AG10803 (cell line): Measurements from ENCODE around the gene FBXO24.

Source experiments
- DNase-seq: peaks from one replicate; pipeline ENCODE4 v3.0.0; 2010; ENCODE audit warnings: low read depth
- H3K4me3 ChIP-seq: 2 replicates; pipeline ENCODE4 v1.5.1; 2011; ENCODE audit warnings: mild to moderate bottlenecking, low read length, control low read depth
- TF ChIP-seq, protein P1 (sequence below): conservative IDR thresholded peaks from 2 replicates; pipeline ENCODE4 v1.5.1; 2011; ENCODE audit warnings: mild to moderate bottlenecking, low read length, control low read depth, inconsistent platforms

FBXO24 gene

DNA sequence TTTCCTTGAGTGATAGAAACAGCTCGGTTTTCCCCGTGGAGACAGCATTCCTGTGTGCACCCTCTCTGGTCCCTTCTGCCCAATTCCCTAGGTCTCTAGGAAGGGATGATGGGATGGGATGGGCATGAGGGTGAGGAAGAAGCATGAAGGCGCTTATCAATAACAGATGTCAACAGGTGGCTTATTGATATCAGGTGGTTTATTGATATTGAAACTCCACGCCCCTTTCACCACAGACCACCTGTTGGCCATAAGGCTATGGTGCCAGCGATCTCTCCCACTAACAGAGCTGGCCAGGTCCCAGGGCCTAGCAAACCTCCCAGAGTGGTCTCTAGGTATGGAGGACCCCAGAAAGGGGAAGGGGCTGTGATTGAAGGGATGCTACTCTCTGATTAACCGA is 34.1 kb downstream of the FBXO24 start:
- DNase-seq = no peak
- TF ChIP-seq, protein P1, sequence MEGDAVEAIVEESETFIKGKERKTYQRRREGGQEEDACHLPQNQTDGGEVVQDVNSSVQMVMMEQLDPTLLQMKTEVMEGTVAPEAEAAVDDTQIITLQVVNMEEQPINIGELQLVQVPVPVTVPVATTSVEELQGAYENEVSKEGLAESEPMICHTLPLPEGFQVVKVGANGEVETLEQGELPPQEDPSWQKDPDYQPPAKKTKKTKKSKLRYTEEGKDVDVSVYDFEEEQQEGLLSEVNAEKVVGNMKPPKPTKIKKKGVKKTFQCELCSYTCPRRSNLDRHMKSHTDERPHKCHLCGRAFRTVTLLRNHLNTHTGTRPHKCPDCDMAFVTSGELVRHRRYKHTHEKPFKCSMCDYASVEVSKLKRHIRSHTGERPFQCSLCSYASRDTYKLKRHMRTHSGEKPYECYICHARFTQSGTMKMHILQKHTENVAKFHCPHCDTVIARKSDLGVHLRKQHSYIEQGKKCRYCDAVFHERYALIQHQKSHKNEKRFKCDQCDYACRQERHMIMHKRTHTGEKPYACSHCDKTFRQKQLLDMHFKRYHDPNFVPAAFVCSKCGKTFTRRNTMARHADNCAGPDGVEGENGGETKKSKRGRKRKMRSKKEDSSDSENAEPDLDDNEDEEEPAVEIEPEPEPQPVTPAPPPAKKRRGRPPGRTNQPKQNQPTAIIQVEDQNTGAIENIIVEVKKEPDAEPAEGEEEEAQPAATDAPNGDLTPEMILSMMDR = no peak
- H3K4me3 ChIP-seq = no peak overlapping the region

DNA sequence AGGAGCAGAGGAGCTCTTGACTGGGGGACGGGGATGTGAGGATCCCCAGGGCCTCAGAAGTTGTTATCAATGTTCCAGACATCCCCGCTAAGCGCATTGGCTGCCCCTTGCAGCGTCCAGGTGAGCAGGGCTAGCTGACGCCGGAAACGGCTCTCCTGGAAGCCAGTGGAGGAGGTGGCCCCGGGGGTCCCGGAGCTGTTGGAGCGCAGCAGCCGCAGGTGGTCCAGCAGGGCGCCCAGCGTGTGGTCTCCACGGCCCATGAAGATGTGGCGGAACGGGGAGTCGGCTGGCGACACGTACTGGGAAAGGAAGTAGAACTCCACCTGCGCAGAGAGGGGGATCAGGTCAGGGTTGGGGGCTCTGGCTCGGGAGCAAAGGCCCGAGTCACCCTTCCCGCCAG is 34.7 kb downstream of the FBXO24 start:
- TF ChIP-seq, protein P1 = no peak
- no peak overlapping the region for H3K4me3 ChIP-seq
- DNase-seq = no peak

DNA sequence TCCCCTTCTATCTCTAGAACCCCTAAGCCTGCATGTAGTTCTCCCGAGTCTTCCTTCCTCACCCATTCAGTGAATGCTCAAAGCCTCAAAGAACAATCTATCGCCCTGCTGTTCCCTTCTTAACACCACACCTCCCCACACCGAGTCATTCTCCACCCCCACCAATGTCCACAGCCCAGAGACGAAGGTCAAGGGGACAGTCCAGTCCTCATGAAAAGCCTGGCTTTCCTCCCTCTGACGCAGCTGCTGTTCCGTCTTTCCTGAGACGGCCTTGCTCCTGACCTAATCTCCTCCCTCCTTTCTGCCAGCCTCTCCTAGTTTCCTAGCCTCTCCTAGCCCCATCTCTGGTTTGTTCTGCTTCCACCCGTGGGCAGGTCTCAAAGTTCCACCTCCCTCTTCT is 35.4 kb downstream of the FBXO24 start:
- TF ChIP-seq, protein P1 = no peak
- no peak for DNase-seq
- H3K4me3 ChIP-seq = no peak overlapping the region

DNA sequence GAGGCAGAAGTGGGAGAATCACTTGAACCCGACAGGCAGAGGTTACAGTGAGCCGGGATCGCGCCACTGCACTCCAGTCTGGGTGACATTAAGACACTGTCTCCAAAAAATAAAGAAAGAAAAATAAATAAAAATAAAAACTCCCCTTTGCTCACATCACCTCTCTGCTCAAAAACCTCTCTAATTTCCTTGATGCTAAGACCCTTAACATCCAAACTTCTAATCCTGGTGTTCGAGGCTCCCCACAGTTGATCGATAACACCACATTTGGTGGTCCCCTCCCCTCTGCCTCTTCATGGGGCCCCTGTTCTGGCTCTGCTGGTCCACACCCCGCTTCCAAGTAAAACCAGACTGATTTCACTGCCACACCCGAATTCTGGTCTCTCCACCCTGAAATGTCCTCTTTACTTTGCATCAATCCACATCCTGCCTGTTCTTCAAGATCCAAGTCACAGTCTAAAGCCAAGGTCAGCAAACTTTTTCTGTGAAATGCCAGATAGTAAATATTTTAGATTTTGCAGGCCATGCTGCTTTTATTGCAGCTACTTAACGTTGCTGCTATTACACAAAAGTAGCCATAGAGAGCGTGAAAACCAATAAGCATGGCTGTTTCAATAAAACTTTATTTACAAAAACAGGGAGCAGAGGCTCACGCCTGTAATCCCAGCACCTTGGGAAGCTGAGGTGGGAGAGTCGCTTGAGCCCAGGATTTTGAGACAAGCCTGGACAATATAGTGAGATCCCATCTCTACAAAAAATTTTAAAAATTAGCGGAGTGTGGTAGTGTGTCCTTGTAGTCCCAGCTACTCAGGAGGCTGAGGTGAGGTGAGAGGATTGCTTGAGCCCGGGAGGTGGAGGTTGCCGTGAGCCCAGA is 38.1 kb downstream of the FBXO24 start:
- H3K4me3 ChIP-seq = no peak overlapping the region
- TF ChIP-seq, protein P1 = no peak
- no peak for DNase-seq

DNA sequence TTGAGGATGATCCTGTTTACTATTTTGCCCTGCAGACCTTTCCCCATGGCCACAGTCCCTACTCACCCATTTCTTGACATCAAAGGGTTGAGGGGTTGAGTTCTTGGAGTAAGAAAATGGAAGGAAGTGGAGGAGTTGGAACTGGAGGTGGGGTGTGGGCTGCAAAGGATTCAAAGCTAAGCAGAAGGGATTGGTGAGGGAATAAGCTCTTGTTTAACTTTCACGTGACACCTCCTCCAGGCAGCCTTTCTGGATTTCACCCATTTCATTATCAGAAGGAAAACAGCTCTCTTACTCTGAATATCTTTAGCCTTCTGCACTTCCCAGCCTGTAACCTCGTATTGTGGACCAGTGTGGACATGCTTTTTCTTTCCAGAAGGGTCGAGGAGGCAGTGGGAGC is 39.9 kb downstream of the FBXO24 start:
- TF ChIP-seq, protein P1 = no peak
- peak overlapping the region; percentile 47 for H3K4me3 ChIP-seq
- no peak for DNase-seq

DNA sequence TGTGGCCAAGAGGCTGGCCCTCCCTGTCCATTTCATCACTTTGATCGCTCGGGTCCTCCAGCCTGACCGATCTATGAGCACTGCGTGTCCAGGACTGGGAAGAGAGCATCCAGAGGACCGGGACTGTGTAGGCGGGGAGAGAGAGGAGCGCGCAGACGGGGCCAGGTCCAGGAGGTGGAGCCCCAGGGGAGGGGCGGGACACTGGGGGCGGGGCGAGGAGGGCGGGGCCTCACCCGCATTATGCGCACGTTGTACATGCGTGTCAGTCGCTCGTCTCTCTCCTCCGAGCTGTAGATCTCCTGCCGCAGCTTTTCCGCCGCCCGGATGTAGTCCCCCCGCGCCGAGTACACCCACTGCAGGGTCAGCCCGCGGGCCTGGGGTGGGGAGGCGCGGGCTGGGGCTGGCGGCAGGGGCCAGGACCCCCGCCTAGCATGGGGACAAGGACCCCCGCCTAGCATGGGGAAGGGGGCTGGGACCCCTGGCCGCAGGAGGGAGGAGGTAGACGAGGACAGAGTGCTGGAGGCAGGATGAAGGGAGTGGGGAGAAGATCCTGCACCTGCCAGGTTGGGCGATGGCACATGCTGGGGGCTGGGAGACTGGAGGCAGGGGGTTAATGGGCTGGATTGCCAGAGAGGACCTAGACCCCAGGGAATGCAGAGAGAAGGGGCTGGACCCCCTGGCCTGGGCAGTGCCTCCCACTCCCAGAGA is 40.6 kb downstream of the FBXO24 start:
- peak; percentile 77 for DNase-seq
- peak overlapping the region; percentile 47 for H3K4me3 ChIP-seq
- TF ChIP-seq, protein P1 = no peak

DNA sequence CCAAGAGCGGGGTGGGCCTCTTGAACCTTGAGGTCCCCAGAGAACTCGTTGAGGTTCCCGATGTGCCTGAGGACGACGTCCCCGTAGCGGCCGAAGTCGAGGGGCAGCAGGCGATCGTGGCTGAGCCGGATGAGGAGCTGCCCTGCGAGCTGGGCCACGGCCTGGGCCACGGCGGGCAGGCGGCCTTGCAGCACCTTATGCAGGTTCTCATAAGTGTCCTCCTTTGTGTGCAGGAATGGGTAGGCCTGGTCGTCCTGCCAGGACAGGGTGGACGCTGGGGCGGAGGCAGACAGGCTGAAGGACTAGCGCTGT is 41.1 kb downstream of the FBXO24 start:
- no peak for DNase-seq
- TF ChIP-seq, protein P1 = no peak
- no peak overlapping the region for H3K4me3 ChIP-seq
